HUES6 (cell line): ENCODE data around the gene DIAPH1.

Experiments
- H3K27ac ChIP-seq: 2 replicates; pipeline ENCODE4 v1.7.0; 2013; ENCODE audit warnings: low read depth, mild to moderate bottlenecking, low read length, inconsistent platforms
- H3K27me3 ChIP-seq: 2 replicates; pipeline ENCODE4 v1.6.1; 2013; ENCODE audit warnings: low read length; ENCODE audit not compliant: control insufficient read depth, insufficient read depth
- H3K36me3 ChIP-seq: 2 replicates; pipeline ENCODE4 v1.6.1; 2013; ENCODE audit warnings: low read length; ENCODE audit not compliant: control insufficient read depth, insufficient read depth
- H3K4me1 ChIP-seq: 2 replicates; pipeline ENCODE4 v1.6.1; 2013; ENCODE audit warnings: low read length; ENCODE audit not compliant: control insufficient read depth, insufficient read depth
- H3K4me3 ChIP-seq: 2 replicates; pipeline ENCODE4 v1.5.1; 2013; ENCODE audit warnings: low read depth, low read length
- H3K9ac ChIP-seq: one replicate; pipeline ENCODE4 v1.6.1; 2013; ENCODE audit warnings: mild to moderate bottlenecking, low read length
- H3K9me3 ChIP-seq: 2 replicates; pipeline ENCODE4 v1.6.1; 2013; ENCODE audit warnings: low read depth, low read length; ENCODE audit not compliant: control insufficient read depth, insufficient read depth

The DIAPH1 gene

DNA sequence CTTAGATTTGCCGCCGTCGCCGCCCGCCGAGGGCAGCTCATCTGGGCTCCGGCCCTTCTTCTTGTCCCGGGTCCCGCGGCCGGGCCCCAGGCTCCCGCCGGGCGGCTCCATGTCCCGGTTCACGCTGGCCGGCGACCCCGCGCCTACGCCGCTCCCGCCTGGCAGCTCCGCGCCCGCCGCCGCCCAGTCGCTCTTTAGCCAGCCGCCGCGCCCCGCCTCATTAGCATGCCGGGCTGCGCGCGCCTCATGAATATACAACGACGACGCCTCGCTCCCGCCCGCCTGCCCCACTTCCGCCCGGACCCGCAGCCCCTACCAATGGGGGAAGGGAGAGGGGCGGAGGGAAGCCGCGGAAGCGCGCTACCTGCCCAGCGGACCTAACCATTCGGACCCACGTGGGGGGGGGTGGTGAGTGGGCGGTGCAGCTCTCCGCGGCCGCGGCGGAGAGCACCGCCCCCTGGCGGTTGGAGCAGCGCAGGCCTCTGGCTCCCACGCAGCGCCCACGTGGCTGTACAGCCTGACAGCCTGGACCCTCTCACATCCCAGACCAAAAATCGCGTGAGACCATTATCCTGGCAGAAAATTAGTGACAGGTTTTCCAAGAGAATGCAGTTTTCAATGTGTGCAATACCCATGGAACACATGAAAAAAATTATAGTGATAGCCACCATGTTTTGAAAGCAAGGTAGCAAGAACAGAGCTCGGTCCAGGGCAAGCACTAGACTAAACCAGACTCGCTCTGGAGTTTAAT lies at the start of gene DIAPH1:
Gene DIAPH1 (minus strand): TSS at position 197 of the 751 bp plus-strand sequence. CDS start 86 bp downstream, at position 111.
- Histone ChIP-seq H3K9ac (peak within 1 kb of the TSS; percentile 88), H3K9me3 (no peaks in the 10 kb centered on the region), H3K4me1 (peaks cover 37% of the 10 kb centered on the region), H3K36me3 (peaks cover 40% of the 10 kb centered on the region), H3K27ac (peak within 1 kb of the TSS; percentile 93), H3K27me3 (no peaks in the 10 kb centered on the region), H3K4me3 (peak within 1 kb of the TSS; percentile 79)

DNA sequence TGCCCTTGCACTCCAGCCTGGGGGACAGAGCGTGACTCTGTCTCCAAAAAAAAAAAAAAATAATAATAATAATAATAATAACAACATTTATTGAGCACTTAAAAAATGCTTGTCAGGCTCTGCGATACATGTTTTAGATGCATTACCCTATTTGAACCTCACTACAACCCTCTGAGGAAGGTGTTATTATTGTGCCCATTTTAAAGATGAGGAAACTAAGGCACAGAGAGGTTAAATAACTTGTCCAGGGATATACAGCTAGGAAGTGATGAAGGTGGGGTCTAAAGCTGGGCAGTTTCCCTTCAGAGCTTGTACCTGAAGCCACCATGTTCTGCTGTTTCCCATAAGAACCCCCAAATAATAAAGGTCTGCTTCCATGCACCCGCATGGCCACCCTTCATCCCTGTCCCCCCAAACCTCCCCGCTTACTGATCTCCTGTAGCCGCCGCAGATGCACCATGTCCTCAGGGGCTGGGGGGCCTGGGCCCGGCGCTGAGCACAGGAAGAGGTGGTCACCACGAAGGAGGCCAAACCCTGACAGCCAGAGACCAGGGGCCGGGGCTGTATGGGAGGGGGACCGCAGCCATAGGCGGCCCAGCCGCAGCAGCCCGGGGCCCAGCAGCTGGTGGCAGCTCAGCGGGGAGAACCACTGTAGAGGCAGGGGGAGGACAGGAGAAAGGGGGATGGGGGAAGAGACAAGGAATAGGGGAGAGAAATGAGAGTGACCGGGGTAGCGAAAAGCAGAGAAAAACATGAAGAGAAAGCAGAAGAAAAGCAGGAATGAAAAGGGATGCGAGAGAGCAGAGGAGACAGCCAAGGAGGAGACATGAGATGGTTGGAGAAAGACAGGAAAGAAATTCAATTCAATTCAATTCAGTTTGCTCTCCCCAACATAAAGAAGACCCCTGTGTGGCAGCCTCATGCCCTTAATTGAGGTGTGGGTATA lies 47.5 kb upstream of the DIAPH1 start:
- Histone ChIP-seq H3K27me3 (no peaks in the 10 kb centered on the region), H3K4me3 (no peak overlapping the region), H3K4me1 (no peaks in the 10 kb centered on the region), H3K36me3 (peaks cover 59% of the 10 kb centered on the region), H3K9ac (no peak overlapping the region), H3K9me3 (no peaks in the 10 kb centered on the region), H3K27ac (no peak overlapping the region)

DNA sequence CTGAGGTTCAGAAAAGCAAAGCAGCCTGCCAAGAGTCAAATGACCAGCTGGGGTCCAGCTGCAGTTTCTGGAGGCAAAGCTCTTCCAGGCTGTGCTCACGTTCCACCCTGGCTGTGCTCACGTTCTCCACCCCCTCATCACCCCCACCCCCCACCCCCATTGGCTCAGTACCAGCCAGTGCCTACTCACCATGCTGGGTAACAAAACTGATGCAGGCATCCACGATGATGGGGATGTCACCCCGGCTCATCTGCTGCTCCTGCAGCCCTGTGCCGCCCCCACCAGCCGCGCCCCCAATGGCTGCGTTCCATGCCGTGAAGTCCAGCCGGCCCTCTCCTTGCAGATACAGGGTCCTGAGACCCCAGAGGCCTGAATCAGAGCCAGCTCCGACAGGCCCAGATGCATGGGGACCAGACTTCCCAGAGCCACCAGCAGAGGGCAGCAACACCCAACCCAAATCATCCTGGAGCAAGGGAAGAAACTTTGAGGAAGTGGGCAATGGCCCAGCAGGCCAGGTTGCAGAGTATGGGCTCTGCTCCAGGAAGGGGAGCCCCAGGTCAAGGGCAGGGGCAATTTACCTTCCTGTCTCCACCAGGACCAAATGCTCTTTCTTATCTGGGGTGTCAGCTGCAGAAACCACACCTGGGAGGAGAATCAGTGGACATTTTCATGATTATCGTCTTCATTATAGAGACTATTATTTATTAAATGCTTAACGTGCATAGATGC lies 46.1 kb upstream of the DIAPH1 start:
- Histone ChIP-seq H3K36me3 (peaks cover 49% of the 10 kb centered on the region), H3K9ac (no peak overlapping the region), H3K4me3 (no peak overlapping the region), H3K27me3 (no peaks in the 10 kb centered on the region), H3K4me1 (no peaks in the 10 kb centered on the region), H3K9me3 (no peaks in the 10 kb centered on the region), H3K27ac (no peak overlapping the region)

DNA sequence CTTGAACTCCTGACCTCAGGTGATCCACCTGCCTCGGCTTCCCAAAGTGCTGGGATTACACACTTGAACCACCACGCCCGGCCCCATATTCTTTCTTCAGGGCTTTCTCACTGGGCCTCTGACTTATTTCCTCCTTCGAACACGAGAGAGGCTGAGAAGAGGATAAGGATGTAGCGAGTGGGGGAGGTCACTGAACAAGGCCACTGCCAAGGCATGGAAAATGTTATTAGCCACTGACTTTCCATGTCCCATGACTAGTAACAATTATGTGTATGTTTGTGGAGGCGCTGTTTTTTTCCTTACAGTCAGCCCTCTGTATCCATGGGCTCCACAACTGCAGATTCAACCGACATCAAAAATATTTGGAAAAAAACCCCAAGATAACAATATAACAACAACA lies 44.7 kb upstream of the DIAPH1 start:
- no peaks in the 10 kb centered on the region for H3K27me3 ChIP-seq
- H3K36me3 ChIP-seq, result peaks cover 47% of the 10 kb centered on the region
- no peak overlapping the region for H3K27ac ChIP-seq
- H3K4me1 ChIP-seq, result no peaks in the 10 kb centered on the region
- H3K9me3 ChIP-seq, result no peaks in the 10 kb centered on the region
- no peak overlapping the region for H3K9ac ChIP-seq
- no peak overlapping the region for H3K4me3 ChIP-seq

DNA sequence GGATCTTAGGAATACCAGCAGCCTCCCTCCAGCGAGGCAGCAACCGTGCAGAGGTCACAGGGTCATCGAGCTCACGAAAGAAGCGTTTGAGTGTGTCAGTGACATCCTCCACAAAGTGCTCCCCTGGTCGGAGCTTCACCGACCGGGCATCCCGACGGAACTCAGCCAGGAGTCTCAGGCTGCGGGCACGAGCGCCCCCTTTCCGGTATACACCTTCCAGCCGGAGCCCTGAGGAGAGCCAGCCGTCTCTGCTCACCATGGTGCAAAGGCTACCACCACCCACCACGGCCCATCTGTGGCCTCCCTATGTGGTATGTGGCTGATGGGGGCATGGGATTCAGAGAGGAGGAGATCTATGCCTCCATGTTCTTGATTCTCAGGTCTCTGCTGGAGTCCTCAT lies 43.2 kb upstream of the DIAPH1 start:
- H3K9ac ChIP-seq, result no peak overlapping the region
- no peak overlapping the region for H3K27ac ChIP-seq
- no peaks in the 10 kb centered on the region for H3K9me3 ChIP-seq
- H3K4me1 ChIP-seq, result no peaks in the 10 kb centered on the region
- peaks cover 58% of the 10 kb centered on the region for H3K36me3 ChIP-seq
- no peak overlapping the region for H3K4me3 ChIP-seq
- no peaks in the 10 kb centered on the region for H3K27me3 ChIP-seq

DNA sequence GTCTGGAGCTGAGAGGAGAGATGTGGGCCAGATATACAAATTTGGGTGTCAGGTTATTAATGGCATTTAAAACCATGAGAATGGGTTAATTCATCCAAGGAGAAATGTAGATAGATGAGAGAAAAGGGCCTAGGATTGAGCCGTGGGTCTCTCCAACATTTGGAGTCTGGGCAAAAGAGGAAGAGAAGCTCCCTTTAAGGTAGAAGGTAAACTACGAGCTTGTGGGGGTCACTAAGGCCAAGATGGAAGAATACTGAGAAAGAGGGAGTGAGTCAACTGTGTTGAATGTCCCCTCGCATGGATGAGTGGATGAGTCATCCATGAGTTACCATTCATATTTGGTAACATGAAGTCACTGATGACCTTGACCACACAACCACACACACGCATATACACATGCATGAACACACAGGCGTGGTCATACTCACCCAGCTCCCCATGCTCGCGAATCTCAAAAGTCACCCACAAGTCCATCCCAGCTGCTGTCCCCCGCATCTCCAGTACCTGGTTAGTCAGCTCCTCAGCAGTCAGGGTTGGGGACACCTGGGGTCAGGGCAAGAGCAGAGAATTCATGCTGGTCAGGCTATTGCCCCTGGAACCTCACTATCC lies 39.2 kb upstream of the DIAPH1 start:
- Histone ChIP-seq H3K9me3 (no peaks in the 10 kb centered on the region), H3K27ac (no peak overlapping the region), H3K9ac (no peak overlapping the region), H3K4me1 (no peaks in the 10 kb centered on the region), H3K4me3 (no peak overlapping the region), H3K36me3 (peaks cover 76% of the 10 kb centered on the region), H3K27me3 (no peaks in the 10 kb centered on the region)

DNA sequence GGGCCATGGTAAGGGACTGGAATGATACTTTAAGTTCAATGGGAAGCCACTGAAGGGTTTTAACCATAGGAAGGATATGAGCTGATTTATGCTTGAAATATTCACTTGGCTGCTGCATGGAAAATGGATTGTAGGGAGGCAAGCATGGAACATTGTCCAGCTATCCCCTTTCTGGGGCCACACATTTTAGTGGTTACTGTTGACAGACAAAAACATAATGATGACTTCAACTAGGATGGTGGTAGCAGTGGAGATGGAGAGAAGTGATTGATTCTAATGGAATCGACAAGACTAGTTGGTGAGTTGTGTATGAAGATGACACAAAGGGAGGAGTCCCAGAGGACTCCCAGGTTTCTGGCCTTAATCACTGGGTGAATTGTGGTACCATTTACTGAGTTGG lies 38.6 kb upstream of the DIAPH1 start:
- Histone ChIP-seq H3K9me3 (no peaks in the 10 kb centered on the region), H3K27ac (no peak overlapping the region), H3K36me3 (peaks cover 69% of the 10 kb centered on the region), H3K4me1 (no peaks in the 10 kb centered on the region), H3K4me3 (no peak overlapping the region), H3K27me3 (no peaks in the 10 kb centered on the region), H3K9ac (no peak overlapping the region)

DNA sequence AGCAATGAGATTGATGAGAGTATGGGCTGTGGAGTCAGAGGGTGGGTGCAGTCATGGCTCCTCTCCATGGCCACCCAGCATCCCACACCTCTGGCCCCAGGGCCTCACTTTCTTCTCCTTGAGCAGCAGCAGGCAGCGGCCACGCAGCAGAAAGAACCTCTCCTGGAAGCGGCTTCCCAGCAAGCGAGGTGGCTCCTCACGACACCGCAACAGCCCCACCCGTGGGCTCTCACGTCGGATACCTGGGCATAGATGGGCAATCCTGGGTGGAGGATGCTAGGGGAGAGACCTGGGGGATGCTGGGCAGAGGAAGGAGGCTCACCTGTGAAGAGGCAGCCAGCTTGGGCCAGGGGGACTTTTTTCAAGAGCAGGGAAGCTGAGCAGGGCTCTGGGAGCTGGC lies 37.6 kb upstream of the DIAPH1 start:
- Histone ChIP-seq H3K27ac (no peak overlapping the region), H3K36me3 (peaks cover 63% of the 10 kb centered on the region), H3K9me3 (no peaks in the 10 kb centered on the region)

DNA sequence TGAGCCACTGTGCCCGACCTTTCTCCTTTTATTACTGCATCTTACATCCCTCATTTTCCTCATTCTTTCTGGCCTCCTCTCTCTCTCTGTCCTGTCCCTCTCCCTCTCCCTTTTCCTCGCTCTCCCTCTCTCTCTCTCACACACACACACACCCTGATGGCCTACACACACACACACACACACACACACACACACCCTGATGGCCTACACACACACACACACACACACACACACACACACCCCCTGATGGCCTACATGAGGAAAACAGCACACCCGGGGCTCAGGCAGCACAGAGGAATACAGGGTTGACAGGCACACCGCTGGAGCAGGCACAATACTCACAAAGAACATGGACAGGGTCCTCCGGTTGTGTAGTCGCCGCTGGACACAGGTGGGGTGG lies 36.2 kb upstream of the DIAPH1 start:
- H3K9ac ChIP-seq, result no peak overlapping the region
- H3K27me3 ChIP-seq, result no peaks in the 10 kb centered on the region
- no peak overlapping the region for H3K4me3 ChIP-seq
- peaks cover 12% of the 10 kb centered on the region for H3K4me1 ChIP-seq
- H3K9me3 ChIP-seq, result no peaks in the 10 kb centered on the region
- no peak overlapping the region for H3K27ac ChIP-seq
- peaks cover 58% of the 10 kb centered on the region for H3K36me3 ChIP-seq

More for the DNA sequence above, 37.6 kb upstream of the DIAPH1 start:
- no peak overlapping the region for H3K4me3 ChIP-seq
- no peak overlapping the region for H3K9ac ChIP-seq
- H3K27me3 ChIP-seq, result no peaks in the 10 kb centered on the region
- peaks cover 4% of the 10 kb centered on the region for H3K4me1 ChIP-seq

DNA sequence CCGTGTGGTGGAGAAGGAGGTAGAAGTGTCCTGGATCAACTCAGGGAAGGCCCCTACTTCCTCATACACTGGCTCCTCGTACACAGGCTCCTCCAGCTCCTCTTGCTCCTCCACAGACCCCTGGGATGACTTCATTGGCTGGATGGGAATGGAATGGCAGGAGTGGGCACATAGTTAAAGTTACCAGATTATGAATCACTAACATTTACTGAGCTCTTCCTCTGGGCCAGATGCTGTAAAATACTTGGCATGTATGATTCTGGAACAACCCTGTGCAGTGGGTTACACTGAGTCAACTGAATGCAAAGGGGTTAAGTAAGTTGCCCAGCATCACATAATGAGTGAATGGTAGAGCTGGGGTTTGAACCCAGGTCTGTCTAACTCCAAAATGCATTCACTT lies 35.5 kb upstream of the DIAPH1 start:
- H3K9me3 ChIP-seq, result no peaks in the 10 kb centered on the region
- no peak overlapping the region for H3K9ac ChIP-seq
- H3K27ac ChIP-seq, result no peak overlapping the region
- peaks cover 51% of the 10 kb centered on the region for H3K36me3 ChIP-seq
- no peaks in the 10 kb centered on the region for H3K27me3 ChIP-seq
- H3K4me1 ChIP-seq, result peaks cover 13% of the 10 kb centered on the region
- no peak overlapping the region for H3K4me3 ChIP-seq
